Measurements from ENCODE around the gene DMD.

DNA sequence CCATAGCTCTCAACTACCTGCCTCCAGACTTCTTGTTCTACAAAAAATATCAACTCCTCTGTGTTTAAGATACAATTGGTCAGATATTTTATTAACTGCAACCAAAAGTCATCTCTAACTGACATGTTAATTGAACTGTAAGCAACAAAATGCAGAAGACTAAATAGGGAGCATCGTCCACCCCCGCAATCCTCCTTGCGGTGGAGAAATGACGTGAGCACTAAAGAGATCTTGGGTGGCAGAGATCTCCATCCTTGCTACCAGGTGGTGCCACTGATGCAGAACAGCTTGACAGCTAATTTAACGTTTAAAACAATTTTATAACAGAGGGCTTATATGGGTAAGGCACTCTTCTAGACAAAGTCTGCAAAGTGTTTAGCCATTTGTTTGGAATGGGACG, 1975.1 kb downstream of the DMD start:
- TF ChIP-seq EZH2phosphoT487 (IDR thresholded peaks at IDR 0.05; ENCODE audit: insufficient read depth, low read depth) (no peak), EZH2 (IDR thresholded peaks at IDR 0.05; ENCODE audit: insufficient read depth, poor library complexity, severe bottlenecking) (no peak)

Measured in GM23248 (cell line).